GM21360 (cell line): ENCODE results near the gene DUS4L.

Experiments used
- ATAC-seq: cut with Tn5 transposase; IDR thresholded peaks from one replicate; pipeline ENCODE4 v1.9.1; 2021; ENCODE audit warnings: mild to moderate bottlenecking, moderate library complexity; ENCODE audit not compliant: unreplicated experiment

DUS4L gene

DNA sequence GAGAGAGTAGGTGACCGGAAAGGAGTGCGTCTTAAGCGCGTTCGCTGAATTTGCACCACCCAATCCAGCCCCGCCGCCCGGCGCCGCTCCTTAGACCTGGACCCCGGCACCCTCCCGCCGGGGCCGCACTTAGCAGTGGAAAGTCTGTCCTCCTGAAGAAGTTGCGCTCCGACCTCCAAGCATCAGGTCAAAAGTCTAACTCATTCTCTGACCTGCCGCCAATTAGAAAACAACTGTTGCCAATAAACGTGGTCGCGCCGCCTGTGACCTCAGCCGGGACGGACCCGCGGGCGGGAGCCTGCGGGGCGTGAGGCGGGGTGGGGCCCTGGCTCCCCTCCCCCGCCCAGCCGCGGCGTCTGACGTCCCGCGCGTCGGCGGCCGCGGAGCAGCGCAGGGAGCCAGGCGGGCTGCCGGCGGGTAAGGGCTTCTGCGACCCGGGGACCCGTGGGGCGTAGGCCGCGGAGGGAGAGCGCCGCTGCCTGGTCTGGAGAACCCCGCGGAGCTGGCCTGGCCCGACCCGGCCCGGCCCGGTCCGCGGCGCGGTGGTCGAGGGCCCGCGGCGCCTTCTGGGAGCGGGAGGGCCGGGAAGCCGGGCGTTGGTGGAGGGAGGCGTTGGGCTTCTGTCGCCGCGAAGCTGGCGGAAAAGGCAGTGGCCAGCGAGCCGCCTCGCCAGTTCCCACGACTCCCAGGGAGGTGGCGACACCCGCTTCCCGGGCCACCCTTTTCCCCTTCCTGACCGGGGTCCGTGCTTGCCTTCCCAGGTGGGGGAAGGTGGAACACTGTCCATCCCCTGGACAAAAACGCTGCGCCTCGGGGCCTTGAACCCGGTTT, 16.3 kb downstream of the DUS4L start, which contains the start of gene BCAP29:
TSS of gene BCAP29 (plus strand) at position 362 of the 831 bp plus-strand sequence. CDS start 527 bp downstream, outside the sequence.
- peak; percentile 91 for ATAC-seq

DNA sequence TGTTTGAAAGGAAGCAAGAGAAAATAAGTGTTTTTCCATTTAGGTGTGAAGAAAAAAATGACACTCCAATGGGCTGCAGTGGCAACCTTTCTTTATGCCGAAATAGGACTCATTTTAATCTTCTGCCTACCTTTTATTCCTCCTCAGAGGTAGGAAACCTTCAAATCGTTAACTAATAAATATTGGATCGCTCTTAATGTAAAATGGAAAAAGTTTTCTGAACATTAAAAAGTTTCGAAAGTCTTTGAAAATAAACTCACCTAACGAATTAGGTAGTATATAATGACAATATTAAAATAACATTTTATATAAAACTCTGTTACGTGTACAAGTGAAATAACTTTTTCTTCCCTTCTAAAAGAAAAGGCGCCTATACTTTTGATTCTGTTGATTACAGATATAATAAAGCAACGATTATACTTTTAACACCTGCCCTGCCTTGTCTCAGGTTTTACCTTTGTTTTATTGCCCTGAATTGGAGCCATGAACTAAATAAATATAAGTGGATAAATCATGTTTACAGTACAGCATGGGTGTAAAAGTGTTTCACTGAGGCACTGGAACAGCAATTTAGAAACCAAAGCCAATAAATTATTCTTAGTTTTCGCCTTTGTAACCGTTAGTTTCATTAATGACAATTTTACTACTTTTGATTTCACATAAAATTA, 17.1 kb downstream of the DUS4L start:
- ATAC-seq = no peak

DNA sequence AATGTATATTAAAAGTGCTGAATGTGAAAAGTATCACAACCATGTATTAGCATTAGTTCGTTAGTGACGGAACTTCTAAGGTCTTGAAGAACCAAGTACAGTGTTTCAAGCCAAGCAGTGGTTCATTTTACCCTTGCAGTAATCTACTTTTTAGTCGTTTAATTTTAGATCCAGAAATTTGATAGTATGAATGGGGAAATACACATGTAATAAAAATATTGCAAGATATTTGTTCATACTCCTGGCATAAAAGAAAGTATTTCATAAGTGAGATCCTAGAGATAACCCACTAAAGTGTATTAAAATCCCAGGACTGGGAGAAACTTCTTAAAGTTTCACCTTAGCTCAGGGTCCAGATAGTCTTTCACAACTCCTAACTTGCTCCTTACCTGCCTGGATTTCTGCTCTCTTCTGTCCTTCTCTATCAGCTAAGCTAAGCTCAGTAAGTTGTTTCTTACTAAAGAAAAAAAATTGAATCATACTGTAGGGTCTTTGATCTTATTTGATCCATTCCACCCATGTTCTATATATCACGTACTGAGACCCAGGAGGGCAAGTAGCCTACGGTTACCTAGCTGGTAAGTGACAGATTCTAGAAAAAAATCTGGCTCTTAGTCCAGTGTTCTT, 17.7 kb downstream of the DUS4L start:
- no peak for ATAC-seq

DNA sequence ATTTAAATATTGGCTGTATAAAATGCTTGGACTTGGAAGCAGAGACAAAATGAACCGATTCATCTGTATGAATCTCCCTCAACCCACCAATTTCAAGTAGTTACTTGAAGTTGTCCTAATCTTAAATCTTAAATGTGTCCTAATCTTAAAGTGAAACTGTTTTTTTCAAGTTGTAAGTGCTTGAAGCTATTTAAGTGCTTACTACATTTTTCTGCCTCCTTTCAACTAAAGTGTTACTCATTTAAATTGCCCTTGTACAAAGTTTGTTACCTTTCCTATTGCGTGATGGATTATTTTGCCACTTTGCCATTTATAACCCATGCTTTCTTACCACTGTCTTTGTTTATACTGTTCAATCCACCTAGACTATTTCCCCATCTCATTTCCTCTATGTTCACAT, 19.1 kb downstream of the DUS4L start:
- ATAC-seq = no peak

DNA sequence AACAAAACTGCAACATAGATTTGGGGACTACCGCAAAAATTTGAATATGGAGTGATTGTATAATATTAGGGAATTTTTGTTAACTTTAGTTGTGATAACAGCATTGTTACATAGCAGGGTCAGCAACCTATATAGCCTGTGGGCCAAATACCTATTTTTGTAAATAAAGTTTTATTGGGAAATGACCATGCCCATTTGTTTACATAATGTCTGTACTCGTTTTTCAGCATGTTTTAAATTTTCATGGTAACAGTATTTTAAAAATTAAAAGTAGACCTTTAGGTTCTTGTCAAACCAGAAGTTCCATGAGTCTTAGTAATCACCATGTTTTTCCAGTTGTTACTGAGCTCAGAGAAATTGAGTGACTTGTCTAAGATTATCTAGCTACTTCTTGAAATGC, 20.9 kb downstream of the DUS4L start:
- ATAC-seq = no peak

DNA sequence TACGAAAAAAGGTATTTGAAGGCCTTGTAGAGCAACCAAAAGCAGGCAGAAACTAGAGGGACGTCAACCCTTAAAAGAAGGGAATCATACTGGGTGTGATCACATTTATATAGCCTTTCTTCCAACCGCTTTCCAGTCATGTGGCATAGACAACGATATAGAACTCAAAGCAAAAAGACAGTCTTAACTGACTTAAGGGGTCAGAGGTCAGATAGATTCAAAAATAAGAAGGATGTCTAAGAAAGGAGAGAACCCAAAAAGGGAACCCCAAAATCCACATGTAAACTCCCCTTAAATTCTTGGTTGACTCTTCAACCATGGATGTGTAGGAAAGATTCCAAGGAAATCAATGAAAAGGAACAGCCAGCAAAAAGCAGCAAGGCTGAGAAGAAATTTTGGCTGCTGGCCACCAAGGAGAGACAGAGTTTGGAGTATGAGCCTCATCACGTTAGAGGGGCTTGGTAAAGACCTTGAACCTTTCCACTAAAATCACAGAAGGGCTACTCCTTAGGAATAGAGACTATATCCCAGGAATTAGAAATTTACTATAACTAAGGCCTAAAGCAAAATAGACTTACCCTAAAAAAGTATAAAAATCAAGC, 24.9 kb downstream of the DUS4L start:
- no peak for ATAC-seq

DNA sequence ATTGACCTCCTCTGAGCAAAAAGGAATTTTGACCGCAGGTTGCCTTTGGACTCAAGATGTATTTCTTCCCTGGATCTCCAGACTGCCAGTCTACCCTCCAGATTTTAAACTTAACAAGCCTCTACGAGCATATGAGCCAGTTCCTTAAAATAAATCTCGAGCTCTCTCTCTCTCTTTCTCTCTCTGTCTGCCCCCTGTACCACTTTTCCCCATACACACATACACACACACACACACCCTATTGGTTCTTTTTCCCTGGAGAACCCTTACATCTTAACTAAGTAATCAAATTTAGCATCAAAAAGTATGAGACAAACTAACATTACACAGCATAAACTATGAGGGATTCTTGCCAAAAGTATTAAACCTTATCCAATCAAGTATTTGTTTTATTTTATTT, 27.6 kb downstream of the DUS4L start:
- no peak for ATAC-seq

DNA sequence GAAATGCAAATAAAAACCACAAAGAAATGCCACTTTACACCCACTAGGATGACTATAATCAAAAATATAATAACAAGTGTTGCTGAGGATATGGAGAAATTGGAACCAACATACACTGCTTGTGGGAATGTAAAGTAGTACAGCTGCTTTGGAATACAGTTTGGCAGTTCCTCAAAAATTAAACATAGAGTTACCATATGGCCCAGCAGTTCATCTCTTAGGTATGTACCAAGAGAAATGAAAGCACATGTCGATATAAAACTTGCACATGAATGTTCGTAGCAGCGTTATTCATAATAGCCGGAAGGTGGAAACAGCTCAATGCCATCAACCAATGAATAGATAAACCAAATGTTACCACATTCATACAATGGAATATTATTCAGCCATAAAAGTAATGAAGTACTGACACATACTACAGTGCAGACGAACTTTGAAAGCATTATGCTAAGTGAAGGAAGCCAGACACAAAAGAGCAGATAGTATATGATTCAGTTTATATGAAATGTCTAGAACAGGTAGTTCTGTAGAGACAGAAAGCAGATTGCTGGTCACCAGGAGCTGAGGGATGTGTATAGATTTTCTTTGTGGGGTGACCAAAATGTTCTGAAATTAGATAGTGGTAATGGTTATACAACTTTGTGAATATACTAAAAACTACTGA, 28.7 kb downstream of the DUS4L start:
- ATAC-seq = no peak

DNA sequence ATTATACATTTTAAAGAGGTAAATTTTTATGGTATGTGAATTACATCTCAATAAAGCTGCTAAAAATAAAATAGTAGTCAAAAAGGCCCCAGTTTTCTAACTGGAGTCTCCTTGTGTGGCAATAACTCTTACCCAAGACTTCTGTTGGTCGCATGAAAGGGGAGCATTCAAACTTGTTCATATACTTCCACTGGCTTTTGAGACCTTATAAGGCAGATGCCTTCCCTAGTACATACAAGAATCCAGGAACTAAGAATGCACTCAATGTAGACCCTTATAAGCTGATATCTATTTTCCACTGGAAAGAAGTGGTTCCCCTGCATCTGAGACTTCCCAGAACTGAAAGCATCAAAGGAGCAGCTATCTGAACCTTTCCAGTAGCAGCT, 29.2 kb downstream of the DUS4L start:
- no peak for ATAC-seq

DNA sequence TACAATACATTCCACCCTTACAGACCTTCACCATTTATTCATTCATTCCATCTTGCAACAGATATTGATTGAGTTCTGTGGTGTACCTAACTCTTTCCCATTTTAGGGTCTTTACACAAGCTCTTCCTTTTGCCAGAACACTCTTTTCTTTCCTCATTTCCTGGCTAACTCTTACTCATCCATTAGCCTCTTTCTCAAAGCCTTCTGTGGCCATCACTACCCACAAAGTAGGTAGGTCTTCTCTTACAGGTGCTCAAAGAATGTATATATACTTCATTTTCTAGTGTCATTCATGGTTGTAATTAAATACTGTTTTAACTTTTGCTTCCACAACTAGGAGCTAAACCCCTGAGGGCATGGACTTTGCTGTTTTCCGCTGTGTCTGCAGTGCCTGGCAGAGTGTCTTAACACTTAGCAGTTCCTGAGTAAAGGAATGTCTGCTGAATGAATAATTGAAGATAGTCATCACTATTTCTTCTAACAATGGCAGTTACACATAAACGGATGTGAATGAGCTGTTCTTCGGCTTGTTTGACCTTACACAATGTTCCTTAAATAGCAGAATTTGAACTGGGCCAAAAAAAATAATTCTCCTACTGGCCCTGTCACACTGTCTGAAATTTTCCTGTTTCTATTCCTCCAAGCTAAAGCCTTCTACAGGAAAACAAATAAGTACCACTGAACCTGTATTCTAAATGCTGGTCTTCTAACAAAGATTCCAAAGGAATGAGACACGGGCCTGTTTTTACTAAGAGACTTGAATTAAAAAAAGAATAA, 31.4 kb downstream of the DUS4L start:
- no peak for ATAC-seq

DNA sequence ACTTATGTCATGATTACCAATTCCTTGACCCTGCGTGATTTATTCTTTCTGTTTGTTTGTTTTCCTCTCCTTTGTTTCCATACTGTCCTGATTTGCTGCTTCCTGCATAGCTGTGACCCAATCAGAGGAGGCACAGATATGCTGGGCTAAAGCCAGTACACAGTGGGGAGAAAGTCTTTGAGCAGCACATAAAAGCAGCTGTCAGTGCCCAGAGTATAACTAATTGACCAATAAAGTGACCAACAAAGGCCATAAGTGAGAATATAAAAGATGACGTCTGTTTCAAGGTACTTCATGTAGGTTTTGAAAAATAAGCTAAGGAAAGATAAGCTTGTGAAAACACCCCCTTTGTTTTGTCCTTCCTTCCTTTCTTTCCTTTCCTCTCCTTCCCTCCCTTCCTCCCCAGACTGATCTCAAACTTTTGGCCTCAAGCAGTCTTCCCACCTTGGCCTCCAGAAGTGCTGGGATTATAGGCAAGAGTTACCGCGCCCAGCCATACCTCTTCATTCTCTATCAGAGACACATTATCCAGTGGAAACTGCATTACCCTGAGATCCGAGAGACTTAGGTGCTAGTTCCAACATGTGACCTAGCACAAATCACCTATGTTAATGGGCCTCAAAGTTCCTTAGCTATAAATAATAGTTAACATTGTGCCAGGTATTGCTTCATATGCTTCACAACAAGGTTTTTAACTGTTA, 33.3 kb downstream of the DUS4L start:
- no peak for ATAC-seq

DNA sequence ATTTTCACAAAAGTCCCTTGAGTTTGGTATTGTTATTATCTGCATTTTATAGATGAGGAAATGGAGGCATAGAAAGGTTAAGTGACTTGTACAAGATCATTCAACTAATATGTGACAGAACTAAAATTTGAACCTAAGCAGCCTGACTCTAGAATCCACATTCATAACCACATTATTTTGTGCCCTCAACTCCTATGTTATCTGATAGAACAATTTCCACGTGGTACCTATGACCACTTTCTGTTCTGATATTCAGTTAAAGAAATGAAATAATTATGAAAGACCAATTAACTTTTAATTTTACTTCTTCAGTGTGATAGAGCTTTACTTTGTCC, 33.8 kb downstream of the DUS4L start:
- ATAC-seq = no peak

DNA sequence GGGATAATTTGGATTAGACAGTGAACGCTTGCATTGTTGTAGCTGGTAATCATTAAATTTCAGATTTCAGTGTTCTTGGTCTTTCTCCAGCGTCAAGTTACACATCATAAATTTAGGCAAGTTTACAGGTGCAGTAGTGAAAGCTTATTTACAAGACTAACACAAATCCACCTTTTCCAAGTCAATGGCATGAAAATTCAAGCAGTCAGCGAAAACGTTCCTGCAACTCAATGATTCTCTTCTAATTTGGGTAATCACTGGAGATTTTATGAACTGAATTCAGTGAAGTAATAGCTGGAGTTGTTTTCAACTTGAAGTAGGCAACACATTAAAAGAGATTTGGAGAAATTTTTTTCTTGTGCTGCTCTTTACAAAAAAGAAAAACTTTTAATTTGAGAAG, 34.2 kb downstream of the DUS4L start:
- no peak for ATAC-seq

DNA sequence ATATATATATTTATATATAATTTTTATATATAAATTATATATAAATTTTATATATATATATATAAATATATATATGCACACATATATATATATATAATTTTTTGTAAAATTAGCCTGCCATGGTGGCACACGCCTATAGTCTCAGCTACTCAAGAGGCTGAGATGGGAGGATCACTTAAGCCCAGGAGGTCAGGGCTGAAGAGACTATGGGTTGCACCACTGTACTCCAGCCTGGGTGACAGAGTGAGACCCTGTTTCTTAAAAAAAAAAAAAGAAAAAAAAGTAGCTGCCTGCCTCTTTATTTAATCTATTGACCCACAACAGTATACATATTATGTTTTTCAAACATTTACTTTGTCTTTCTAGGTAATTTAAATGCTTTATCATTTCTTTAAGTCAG, 35.5 kb downstream of the DUS4L start:
- no peak for ATAC-seq

DNA sequence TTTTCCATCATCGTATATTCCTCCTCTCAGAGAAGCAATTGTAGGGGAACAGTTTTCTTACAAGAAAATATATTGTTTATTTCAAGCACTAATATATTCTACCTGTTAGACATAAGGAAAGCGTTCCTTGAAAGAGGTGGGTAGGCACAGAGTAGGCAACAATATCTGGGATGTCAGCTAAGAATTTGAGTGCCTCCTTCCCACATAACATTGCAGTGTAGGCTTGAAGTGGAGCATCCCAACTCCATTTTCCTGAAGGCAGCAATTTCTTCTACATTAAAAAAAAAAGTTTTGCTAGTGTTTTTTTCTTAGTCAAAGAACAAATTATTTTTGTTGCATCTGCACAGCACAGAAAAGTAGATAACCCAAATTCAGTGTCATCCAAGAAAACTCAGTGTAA, 37.0 kb downstream of the DUS4L start:
- ATAC-seq = no peak

DNA sequence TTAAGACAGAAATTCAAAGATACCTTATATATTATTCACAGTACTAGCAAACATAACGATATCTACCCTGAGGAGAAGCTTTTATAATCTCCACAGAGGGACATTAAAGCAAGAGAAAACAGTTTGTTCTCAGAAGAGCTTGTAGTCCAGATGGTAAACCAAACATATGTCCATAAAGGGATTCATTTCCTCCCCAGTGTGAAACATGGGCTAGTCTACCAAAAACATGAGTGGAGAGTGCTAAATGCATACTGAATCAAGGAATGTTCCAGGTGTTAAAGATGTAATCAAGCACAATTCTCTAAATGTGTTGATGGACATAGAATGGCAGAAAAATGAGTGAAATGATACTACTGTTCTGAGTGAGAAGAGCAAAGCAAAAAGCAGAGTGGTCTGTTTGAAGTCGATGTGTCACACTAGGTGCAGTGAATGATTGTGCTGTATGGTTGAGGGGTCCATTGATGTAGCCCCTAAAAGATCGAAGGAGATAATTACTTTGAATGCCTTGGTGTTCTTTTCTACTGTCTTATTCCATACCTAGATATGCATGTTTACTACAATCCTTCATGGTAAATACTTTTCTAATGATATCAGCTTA, 41.5 kb downstream of the DUS4L start:
- no peak for ATAC-seq

DNA sequence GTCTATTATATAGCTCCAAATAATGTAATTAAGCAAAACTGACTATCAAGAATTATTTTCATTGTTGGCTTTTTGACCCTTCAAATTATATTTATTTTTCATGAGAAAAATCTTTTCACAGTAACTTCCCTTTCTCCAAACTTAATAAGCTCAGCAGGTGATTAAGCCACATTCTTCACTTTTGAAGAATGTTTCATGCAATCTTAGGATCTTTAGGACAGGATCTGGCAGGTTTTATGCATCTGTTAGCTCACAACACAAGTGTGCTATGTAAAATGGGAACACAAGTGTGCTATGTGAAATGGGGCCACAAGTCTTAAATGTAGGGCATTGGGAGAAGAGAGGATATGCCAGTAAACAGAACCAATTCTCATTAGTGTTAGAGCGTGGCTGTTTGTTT, 42.5 kb downstream of the DUS4L start:
- ATAC-seq = no peak

DNA sequence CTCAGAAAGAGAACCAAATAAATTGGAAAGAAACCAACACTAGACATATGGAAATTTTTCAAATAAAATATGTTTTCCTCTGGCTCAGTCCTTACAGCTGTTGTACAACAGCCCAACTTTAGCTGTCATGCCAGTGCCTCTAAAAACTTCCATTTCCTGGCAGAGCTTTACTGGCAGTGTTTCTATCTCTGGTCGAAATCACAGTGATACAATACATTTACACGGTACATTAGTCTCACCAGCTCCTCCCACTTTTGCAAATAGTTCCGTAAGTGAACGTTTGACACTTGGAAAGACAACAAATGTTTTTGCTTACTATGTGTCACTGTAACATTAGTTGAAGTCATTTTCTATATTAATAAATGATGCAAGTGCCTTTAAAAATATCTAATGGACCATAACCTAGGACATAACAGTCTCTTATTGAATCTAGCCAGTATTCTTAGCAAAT, 46.1 kb downstream of the DUS4L start:
- ATAC-seq = no peak

DNA sequence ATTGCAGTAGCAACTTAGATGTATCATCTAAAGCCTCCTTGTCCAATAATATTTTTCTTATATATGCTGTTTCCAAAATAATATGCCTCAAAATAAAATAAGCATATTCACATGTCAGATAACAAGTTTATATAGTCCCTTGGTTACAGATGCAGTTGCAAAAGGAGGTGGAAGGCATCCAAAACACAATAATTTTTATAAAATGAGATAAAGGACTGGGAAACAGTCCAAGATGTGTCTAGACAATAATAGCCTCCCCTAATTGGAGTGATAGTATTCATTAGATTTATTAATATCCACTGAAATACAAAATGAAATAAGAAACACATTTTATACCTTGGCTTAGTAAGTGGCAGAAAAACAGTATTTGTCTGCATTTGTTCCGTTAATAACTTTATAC, 46.6 kb downstream of the DUS4L start:
- no peak for ATAC-seq
